SK-MEL-5 (cell line): Measurements from ENCODE around the gene NUP35. TPM values are rescaled to one million over a fixed set of nuclear protein-coding genes. Genes with fewer than 3 reads are reported as not detected.

Experiments used
- DNase-seq: peaks from one replicate; pipeline ENCODE4 v3.0.0-alpha.2; 2016; ENCODE audit warnings: low read depth, low spot score
- in situ Hi-C: cut with HindIII; loops from 2 replicates; pipeline ENCODE4 v1.10.0; 2016; ENCODE audit warnings: low sequenced_read_pairs, high pct_unique_total_duplicates, low pct_unique_long_range_greater_than_20kb
- total RNA-seq: library from RNA; depleted of rRNA; stranded (reverse); fragments of >200 nt; shearing (Covaris generic); gene quantifications from 2 replicates; pipeline ENCODE4 v1.2.3, GENCODE V29; 2014; rRNA removed

NUP35 gene
- total RNA-seq, 1 experiment from 2014 or later, result 31.8 TPM

DNA sequence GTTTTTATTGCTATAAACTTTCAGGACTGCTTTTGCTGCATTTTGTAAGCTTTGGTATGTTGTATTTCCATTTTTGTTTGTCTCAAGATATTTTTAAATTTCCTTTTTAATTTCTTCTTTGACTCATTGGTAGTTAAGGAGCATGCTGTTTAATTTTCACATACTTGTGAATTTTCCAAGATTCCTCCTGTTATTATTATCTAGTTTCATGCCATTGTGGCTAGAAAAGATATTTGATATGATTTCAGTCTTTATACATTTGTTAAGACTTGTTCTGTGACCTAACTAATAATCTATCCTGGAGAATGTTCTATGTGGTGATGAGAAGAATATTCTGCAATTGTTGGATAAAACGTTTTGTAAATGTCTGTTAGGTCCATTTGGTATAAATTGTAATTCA lies 62.1 kb downstream of the NUP35 start:
- in situ Hi-C loops, result no loop called here
- no peak for DNase-seq

GRCh38 chr2:183186766-183187165 lies 62.5 kb downstream of the NUP35 start:
- in situ Hi-C loops, result no loop called here
- no peak for DNase-seq

GRCh38 chr2:183192343-183192742 lies 68.1 kb downstream of the NUP35 start:
- in situ Hi-C loops, result no loop called here

GRCh38 chr2:183193904-183194303 lies 69.7 kb downstream of the NUP35 start:
- in situ Hi-C loops, result no loop called here

More at GRCh38 chr2:183192343-183192742, 68.1 kb downstream of the NUP35 start:
- no peak for DNase-seq

DNA sequence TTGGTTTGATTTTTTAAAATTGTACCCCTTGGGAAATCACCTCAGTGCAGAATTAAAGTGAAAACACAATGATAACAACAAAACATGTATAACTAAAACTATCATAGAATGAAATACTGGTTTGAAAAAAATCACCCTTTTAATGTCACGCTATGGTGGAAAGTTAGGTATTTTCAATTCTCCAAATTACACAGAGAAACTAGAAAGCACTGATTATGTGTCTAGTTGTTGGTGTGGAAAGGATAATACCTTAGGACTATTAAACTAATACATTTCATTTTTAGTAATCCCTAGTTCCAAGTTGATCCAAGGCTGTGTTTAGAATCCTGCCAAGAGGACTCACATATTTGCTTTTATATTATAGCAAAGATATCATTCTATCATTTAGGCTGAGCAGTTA lies 71.2 kb downstream of the NUP35 start:
- in situ Hi-C loops, result no loop called here
- no peak for DNase-seq

More at GRCh38 chr2:183193904-183194303, 69.7 kb downstream of the NUP35 start:
- no peak for DNase-seq

GRCh38 chr2:183195998-183196409 lies 71.8 kb downstream of the NUP35 start:
- no peak for DNase-seq
- in situ Hi-C loops, result no loop called here

DNA sequence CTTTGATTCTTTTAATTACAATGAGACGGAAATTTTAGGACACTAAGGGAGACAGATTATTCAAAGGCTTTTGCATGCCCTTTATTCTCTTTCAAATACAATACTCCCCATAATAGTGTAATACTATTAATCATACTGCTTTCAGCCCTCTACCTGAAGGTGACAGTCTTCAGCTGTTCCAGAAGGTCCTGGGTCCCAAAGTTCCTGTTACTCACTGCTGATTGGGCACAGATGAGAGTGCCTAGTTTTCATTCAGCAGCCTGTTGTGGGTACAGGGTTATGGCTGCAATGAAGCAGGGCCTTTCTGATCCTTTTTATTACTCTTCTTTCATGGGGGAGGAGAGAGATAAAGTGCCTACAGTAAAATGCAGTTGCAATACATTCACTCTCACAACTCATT lies 80.2 kb downstream of the NUP35 start:
- in situ Hi-C loops, result no loop called here
- no peak for DNase-seq

- DNase-seq, result no peak
- in situ Hi-C loops, result no loop called here
Measured at GRCh38 chr2:183207110-183207509, 82.9 kb downstream of the NUP35 start.

DNA sequence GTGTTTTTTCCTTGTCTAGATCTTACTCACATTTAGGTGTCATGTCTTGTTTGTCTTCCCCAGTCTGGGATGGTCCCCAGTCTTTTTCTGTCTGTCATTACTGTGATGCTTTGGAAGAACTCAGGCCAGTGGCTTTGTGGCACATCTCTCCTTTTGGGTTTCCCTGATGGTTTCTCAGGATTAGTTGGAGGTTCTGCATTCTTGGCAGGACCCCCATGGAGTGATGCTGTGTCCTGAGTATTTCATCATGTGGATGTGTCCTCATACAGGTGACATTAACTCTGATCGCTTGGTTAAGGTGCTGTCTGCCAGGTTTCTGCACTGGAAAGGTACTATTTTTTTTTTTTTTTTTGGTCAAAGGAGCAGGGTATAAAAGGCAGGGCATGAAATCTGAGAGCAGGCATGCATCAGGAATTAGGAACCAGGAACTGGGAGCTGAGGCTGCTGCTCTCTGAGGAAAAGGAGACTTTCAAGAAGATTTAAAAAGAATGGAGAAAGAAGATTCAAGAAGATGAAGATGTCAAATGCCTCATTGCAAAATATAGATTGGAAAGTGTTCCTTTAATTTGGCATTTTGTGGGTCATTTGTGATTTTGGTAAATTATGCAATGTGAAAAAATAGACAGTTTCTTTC lies 85.3 kb downstream of the NUP35 start:
- in situ Hi-C loops, result no loop called here

More for the DNA sequence above, 85.3 kb downstream of the NUP35 start:
- no peak for DNase-seq

Other genes with a start within 250 kb of the NUP35 start
- 124 and 125 TPM in 2 replicates for gene NCKAP1, start 86.0 kb upstream of the NUP35 start, total RNA-seq
- 7.5 and 8.1 TPM in 2 replicates for gene DUSP19, start 45.7 kb upstream of the NUP35 start, total RNA-seq